PC-9 (cell line): ENCODE data around the gene OR2Z1. TPM values are rescaled to one million over a fixed set of nuclear protein-coding genes. Genes with fewer than 3 reads are reported as not detected.

Experiments
- BruUV-seq: library from RNA; stranded (reverse); fragments of 400-500 nt; replicated peaks from 2 replicates; lab custom pipeline; 2021; lab: Mats Ljungman, UMichigan
- CTCF ChIA-PET: fragments of 300-600 bp; sonication (Branson Sonifier 250); formaldehyde crosslinking; loops from one replicate; lab custom pipeline; 2022; ENCODE audit warnings: antibody characterized with exemption; lab: Charles Lee
- POLR2A ChIA-PET: fragments of 300-600 bp; sonication (Branson Sonifier 250); formaldehyde crosslinking; loops from one replicate; lab custom pipeline; 2022; ENCODE audit warnings: antibody characterized with exemption; ENCODE audit not compliant: unreplicated experiment; lab: Charles Lee
- DNase-seq, 2 experiments: peaks; one replicate each; pipeline versions ENCODE4 v3.0.0 to v3.0.0-alpha.2; 2015 to 2022; ENCODE audit warnings: mixed read lengths in 1 of 2
- H2AFZ ChIP-seq: fragments of 200-600 bp; sonication (generic); 2 replicates; pipeline ENCODE4 v1.8.1; 2017; ENCODE audit warnings: antibody characterized with exemption
- H3F3A ChIP-seq: fragments of 200-600 bp; sonication (generic); 2 replicates; pipeline ENCODE4 v1.8.1; 2017; ENCODE audit warnings: antibody characterized with exemption, mild to moderate bottlenecking, low read depth; ENCODE audit not compliant: insufficient read depth
- H3K27ac ChIP-seq: fragments of 200-600 bp; sonication (generic); 2 replicates; pipeline ENCODE4 v1.6.1; 2016; ENCODE audit warnings: mixed run types
- H3K27me3 ChIP-seq: fragments of 200-600 bp; sonication (generic); 2 replicates; pipeline ENCODE4 v1.6.1; 2016; ENCODE audit warnings: low read depth, mixed run types; ENCODE audit not compliant: insufficient read depth
- H3K36me3 ChIP-seq: fragments of 200-600 bp; sonication (generic); 2 replicates; pipeline ENCODE4 v1.6.1; 2016; ENCODE audit warnings: low read depth, mixed run types
- H3K4me1 ChIP-seq: fragments of 200-600 bp; sonication (generic); replicated peaks from 2 replicates; pipeline ENCODE4 v1.6.1; 2016; ENCODE audit warnings: mixed run types; ENCODE audit not compliant: insufficient read depth
- H3K4me2 ChIP-seq: fragments of 200-600 bp; sonication (generic); 2 replicates; pipeline ENCODE4 v1.6.1; 2017; ENCODE audit warnings: mixed run types
- H3K4me3 ChIP-seq: fragments of 200-600 bp; sonication (generic); 2 replicates; pipeline ENCODE4 v1.6.1; 2016; ENCODE audit warnings: mixed run types
- H3K79me2 ChIP-seq: fragments of 200-600 bp; sonication (generic); 2 replicates; pipeline ENCODE4 v1.6.1; 2017; ENCODE audit warnings: low read depth, mixed run types
- H3K9me2 ChIP-seq: fragments of 200-600 bp; sonication (generic); 2 replicates; pipeline ENCODE4 v1.8.1; 2017; ENCODE audit warnings: mild to moderate bottlenecking; ENCODE audit not compliant: insufficient read depth
- H3K9me3 ChIP-seq: fragments of 200-600 bp; sonication (generic); 2 replicates; pipeline ENCODE4 v1.8.1; 2016; ENCODE audit warnings: low read depth; ENCODE audit not compliant: insufficient read depth
- H4K20me1 ChIP-seq: fragments of 200-600 bp; sonication (generic); 2 replicates; pipeline ENCODE4 v1.8.1; 2017; ENCODE audit not compliant: insufficient read depth
- CTCF ChIP-seq: fragments of 200-600 bp; sonication (generic); conservative IDR thresholded peaks from 2 replicates; pipeline ENCODE4 v1.6.1; 2017; ENCODE audit warnings: mixed run types, antibody characterized with exemption, mild to moderate bottlenecking, moderate library complexity
- EZH2 ChIP-seq: fragments of 200-600 bp; sonication (generic); IDR thresholded peaks from 2 replicates; pipeline ENCODE4 v1.8.0; 2017; ENCODE audit warnings: antibody characterized with exemption, low read depth
- intact Hi-C: fragments of 100-400 bp; cut with micrococcal nuclease; formaldehyde crosslinking; loops from one replicate; pipeline ENCODE4 v1.10.0; 2022; ENCODE audit not compliant: unreplicated experiment
- total RNA-seq: library from RNA; stranded (reverse); gene quantifications from 2 replicates; pipeline ENCODE4 v1.2.3, GENCODE V29; 2021

Gene OR2Z1
- total RNA-seq, 1 experiment from 2014 or later = not detected

GRCh38 chr19:8686549-8686948, 34.9 kb upstream of the OR2Z1 start:
- Histone ChIP-seq H3K9me2 (no peaks in the 10 kb centered on the region), H3K27ac (no peak overlapping the region), H3K36me3 (no peaks in the 10 kb centered on the region), H4K20me1 (no peaks in the 10 kb centered on the region), H3K79me2 (no peaks in the 10 kb centered on the region), H3K4me3 (no peak overlapping the region), H3K4me1 (no peaks in the 10 kb centered on the region), H3K9me3 (no peaks in the 10 kb centered on the region), H3F3A (no peaks in the 10 kb centered on the region), H3K27me3 (peaks cover 35% of the 10 kb centered on the region; the same call in 1 of the 2 replicates), H3K4me2 (no peak overlapping the region), H2AFZ (no peak overlapping the region)
- intact Hi-C loops = no loop called here
- BruUV-seq = no TSS peak
- ChIA-PET POLR2A (no interaction called here), CTCF (interaction anchor here (0.6 kb wide), 1 partner anchor 44 kb away, joined by 6 read pairs; no protein-coding TSS in a partner anchor)
- no peak for DNase-seq
- TF ChIP-seq EZH2 (no peak), CTCF (no peak)

GRCh38 chr19:8688930-8689329, 32.5 kb upstream of the OR2Z1 start:
- intact Hi-C loops = no loop called here
- no peaks in the 10 kb centered on the region for H3K9me2 ChIP-seq
- H3K27me3 ChIP-seq = peaks cover 58% of the 10 kb centered on the region; the same call in 1 of the 2 replicates
- no peaks in the 10 kb centered on the region for H3K4me1 ChIP-seq
- ChIA-PET CTCF (no interaction called here), POLR2A (no interaction called here)
- BruUV-seq = no TSS peak
- no peak overlapping the region for H3K4me2 ChIP-seq
- no peaks in the 10 kb centered on the region for H3K9me3 ChIP-seq
- no peaks in the 10 kb centered on the region for H4K20me1 ChIP-seq
- no peak overlapping the region for H3K4me3 ChIP-seq
- H2AFZ ChIP-seq = no peak overlapping the region
- no peak for TF ChIP-seq CTCF
- no peak for TF ChIP-seq EZH2
- no peaks in the 10 kb centered on the region for H3K36me3 ChIP-seq
- no peak for DNase-seq
- H3K79me2 ChIP-seq = no peaks in the 10 kb centered on the region
- no peak overlapping the region for H3K27ac ChIP-seq
- H3F3A ChIP-seq = no peaks in the 10 kb centered on the region

GRCh38 chr19:8690753-8691539, 30.5 kb upstream of the OR2Z1 start:
- CTCF ChIA-PET = interaction anchor here (0.9 kb wide), 1 partner anchor 100 kb away, joined by 3 read pairs; no protein-coding TSS in a partner anchor
- Histone ChIP-seq H3F3A (no peaks in the 10 kb centered on the region), H3K9me3 (no peaks in the 10 kb centered on the region), H3K27ac (no peak overlapping the region), H4K20me1 (no peaks in the 10 kb centered on the region), H3K9me2 (no peaks in the 10 kb centered on the region), H3K4me1 (no peaks in the 10 kb centered on the region), H2AFZ (no peak overlapping the region), H3K79me2 (no peaks in the 10 kb centered on the region), H3K27me3 (peaks cover 58% of the 10 kb centered on the region; the same call in 1 of the 2 replicates), H3K4me2 (no peak overlapping the region), H3K36me3 (no peaks in the 10 kb centered on the region), H3K4me3 (no peak overlapping the region)
- DNase-seq = no peak
- intact Hi-C loops = loop anchor here (5.0 kb wide), 1 partner anchor 109 kb away; no protein-coding TSS in a partner anchor
- no peak for TF ChIP-seq CTCF
- TF ChIP-seq EZH2 = no peak
- BruUV-seq = no TSS peak
- POLR2A ChIA-PET = no interaction called here
